IMR-90 (cell line): ENCODE measurements around the gene CFAP126. TPM values are rescaled to one million over a fixed set of nuclear protein-coding genes. Genes with fewer than 3 reads are reported as not detected.

Source experiments
- ATAC-seq: fragments of 200-7000 bp; cut with Tn5 transposase; 2 replicates; pipeline ENCODE4 v1.9.1; 2020; ENCODE audit warnings: low read depth, mild to moderate bottlenecking, moderate library complexity
- BruUV-seq: library from RNA; stranded (reverse); fragments of 400-500 nt; replicated peaks from 2 replicates; lab custom pipeline; 2021; lab: Mats Ljungman, UMichigan
- CTCF ChIA-PET: fragments of 300-600 bp; formaldehyde crosslinking; extraction: SDS; loops from one replicate; lab custom pipeline; 2021; ENCODE audit warnings: antibody characterized with exemption; lab: Yijun Ruan, JAX
- POLR2A ChIA-PET: fragments of 300-600 bp; sonication (Branson Sonifier 250); formaldehyde crosslinking; loops from one replicate; lab custom pipeline; 2022; ENCODE audit warnings: antibody characterized with exemption; ENCODE audit not compliant: unreplicated experiment; lab: Charles Lee
- DNase-seq: peaks from one replicate; pipeline ENCODE4 v3.0.0; 2013
- H2AFZ ChIP-seq: replicated peaks from 2 replicates; pipeline ENCODE3; 2013; ENCODE audit warnings: low read length, mild to moderate bottlenecking; ENCODE audit not compliant: poor library complexity
- H2AK5ac ChIP-seq: 2 replicates; pipeline ENCODE4 v1.6.1; 2013; ENCODE audit warnings: low read depth, low read length, inconsistent platforms
- H2AK9ac ChIP-seq: replicated peaks from 2 replicates; pipeline ENCODE3; 2013; ENCODE audit warnings: mild to moderate bottlenecking, low read depth, low read length, moderate library complexity; ENCODE audit not compliant: poor library complexity
- H2BK120ac ChIP-seq: 2 replicates; pipeline ENCODE4 v1.6.1; 2013; ENCODE audit warnings: low read depth, low read length, inconsistent platforms
- H2BK15ac ChIP-seq: 3 replicates; pipeline ENCODE4 v1.6.1; 2013; ENCODE audit warnings: low read depth, low read length, inconsistent platforms
- H2BK20ac ChIP-seq: 2 replicates; pipeline ENCODE4 v1.6.1; 2013; ENCODE audit warnings: low read depth, mild to moderate bottlenecking, inconsistent platforms, low read length, moderate library complexity
- H2BK5ac ChIP-seq: 2 replicates; pipeline ENCODE4 v1.6.1; 2013; ENCODE audit warnings: mild to moderate bottlenecking, low read depth, low read length, inconsistent platforms; ENCODE audit not compliant: poor library complexity, severe bottlenecking
- H3K14ac ChIP-seq: replicated peaks from 2 replicates; pipeline ENCODE4 v1.6.1; 2013; ENCODE audit warnings: low read depth, low read length, inconsistent platforms
- H3K18ac ChIP-seq: 2 replicates; pipeline ENCODE4 v1.6.1; 2013; ENCODE audit warnings: low read depth, low read length, control low read depth
- H3K23ac ChIP-seq: 2 replicates; pipeline ENCODE4 v1.6.1; 2013; ENCODE audit warnings: low read depth, low read length, inconsistent platforms
- H3K27ac ChIP-seq: 2 replicates; pipeline ENCODE4 v1.5.1; 2013; ENCODE audit warnings: mild to moderate bottlenecking, control low read depth, low read length; ENCODE audit not compliant: insufficient read depth
- H3K27me3 ChIP-seq: 2 replicates; pipeline ENCODE4 v1.6.1; 2013; ENCODE audit warnings: low read length; ENCODE audit not compliant: control insufficient read depth, insufficient read depth
- H3K36me3 ChIP-seq: 2 replicates; pipeline ENCODE4 v1.6.1; 2013; ENCODE audit warnings: low read length, mixed read lengths; ENCODE audit not compliant: control insufficient read depth, insufficient read depth
- H3K4ac ChIP-seq: 2 replicates; pipeline ENCODE4 v1.6.1; 2013; ENCODE audit warnings: low read depth, low read length, inconsistent platforms
- H3K4me1 ChIP-seq: 2 replicates; pipeline ENCODE4 v1.6.1; 2013; ENCODE audit warnings: low read length, mixed read lengths; ENCODE audit not compliant: control insufficient read depth, insufficient read depth
- H3K4me2 ChIP-seq: 2 replicates; pipeline ENCODE4 v1.6.1; 2013; ENCODE audit warnings: low read depth, mild to moderate bottlenecking, control low read depth, low read length, moderate library complexity
- H3K4me3 ChIP-seq: 2 replicates; pipeline ENCODE4 v1.5.1; 2013; ENCODE audit warnings: low read depth, mild to moderate bottlenecking, control low read depth, low read length, moderate library complexity; ENCODE audit not compliant: insufficient read depth
- H3K56ac ChIP-seq: 2 replicates; pipeline ENCODE4 v1.6.1; 2013; ENCODE audit warnings: low read length, inconsistent platforms; ENCODE audit not compliant: insufficient read depth; ENCODE audit errors: extremely low read depth
- H3K79me1 ChIP-seq, 2 experiments: 2 replicates each; pipeline ENCODE4 v1.6.1; 2013; ENCODE audit warnings: low read length in 2 of 2, inconsistent platforms in 1 of 2, low read depth in 1 of 2
- H3K9ac ChIP-seq: 2 replicates; pipeline ENCODE4 v1.6.1; 2013; ENCODE audit warnings: low read depth, low read length, control low read depth
- H3K9me1 ChIP-seq: 2 replicates; pipeline ENCODE4 v1.6.1; 2013; ENCODE audit warnings: low read length, inconsistent platforms; ENCODE audit not compliant: insufficient read depth
- H3K9me3 ChIP-seq: 2 replicates; pipeline ENCODE4 v1.6.1; 2013; ENCODE audit warnings: low read length; ENCODE audit not compliant: control insufficient read depth, insufficient read depth
- H4K20me1 ChIP-seq: 2 replicates; pipeline ENCODE4 v1.6.1; 2013; ENCODE audit warnings: low read length, inconsistent platforms; ENCODE audit not compliant: insufficient read depth
- H4K5ac ChIP-seq: 2 replicates; pipeline ENCODE4 v1.6.1; 2013; ENCODE audit warnings: mild to moderate bottlenecking, low read depth, low read length, control low read depth
- H4K8ac ChIP-seq, 2 experiments: 2 replicates each; pipeline ENCODE4 v1.6.1; 2013; ENCODE audit warnings: low read depth in 2 of 2, low read length in 2 of 2, control low read depth in 1 of 2, inconsistent platforms in 1 of 2
- H4K91ac ChIP-seq: 2 replicates; pipeline ENCODE4 v1.6.1; 2013; ENCODE audit warnings: low read depth, low read length, inconsistent platforms; ENCODE audit not compliant: insufficient read depth
- MAZ ChIP-seq: IDR thresholded peaks from 2 replicates; pipeline ENCODE4 v1.6.1; 2012; ENCODE audit warnings: low read depth, mild to moderate bottlenecking, low read length, improper control_type of control experiment, moderate library complexity, borderline replicate concordance
- WGBS, 2 experiments: methylation state at CpG; one replicate each; pipeline versions ENCODE4 v1.1.5 to v1.1.7; 2013; ENCODE audit warnings: missing lambda C conversion rate in 2 of 2; ENCODE audit not compliant: insufficient read length in 1 of 2; ENCODE audit errors: extremely low coverage in 2 of 2; 5-methylcytosine and 5-hydroxymethylcytosine counted together
- dilution Hi-C: fragments of 300-500 bp; cut with HindIII; formaldehyde crosslinking; loops from one replicate; pipeline ENCODE4 v1.14.3; 2018; ENCODE audit warnings: low sequenced_read_pairs; ENCODE audit not compliant: unreplicated experiment
- in situ Hi-C: fragments of 300-500 bp; cut with MboI; formaldehyde crosslinking; loops from 3 replicates; pipeline ENCODE4 v1.14.3; 2019; ENCODE audit warnings: low sequenced_read_pairs, inconsistent platforms, mixed read lengths
- intact Hi-C: fragments of 100-400 bp; cut with micrococcal nuclease; formaldehyde crosslinking; loops from 2 replicates; pipeline ENCODE4 v1.10.0; 2022
- polyA plus RNA-seq, 3 experiments: library from polyadenylated mRNA; depleted of rRNA; stranded (reverse); fragments of >200 nt; gene quantifications; 2 replicates each; pipeline ENCODE4 v1.2.3, GENCODE V29; 2012; ENCODE audit warnings: low replicate concordance in 1 of 3
- total RNA-seq: library from RNA; depleted of rRNA; stranded (reverse); fragments of >200 nt; gene quantifications from 2 replicates; pipeline ENCODE4 v1.2.3, GENCODE V29; 2012

CFAP126 gene
- total and polyA plus RNA-seq, 2 of the 4 experiments (the other 2 are of a cell fraction): not detected

GRCh38 chr1:161378014-161378413 lies 10.3 kb upstream of the CFAP126 start:
- no peak overlapping the region for H2AK9ac ChIP-seq
- DNase-seq (no peak), ATAC-seq (no peak)
- no peak overlapping the region for H3K14ac ChIP-seq
- H2BK120ac ChIP-seq: no peak overlapping the region
- H2AK5ac ChIP-seq: no peak overlapping the region
- H3K9me3 ChIP-seq: no peaks in the 10 kb centered on the region
- H3K9me1 ChIP-seq: no peaks in the 10 kb centered on the region
- dilution Hi-C loops (no loop called here), in situ Hi-C loops (no loop called here), intact Hi-C loops (no loop called here)
- no peak overlapping the region for H2AFZ ChIP-seq
- no peak overlapping the region for H3K56ac ChIP-seq
- no peak overlapping the region for H4K91ac ChIP-seq
- H4K8ac ChIP-seq: no peak overlapping the region
- H4K5ac ChIP-seq: no peak overlapping the region
- no peak overlapping the region for H3K4me2 ChIP-seq
- H3K9ac ChIP-seq: no peak overlapping the region
- BruUV-seq: no TSS peak
- H3K23ac ChIP-seq: no peak overlapping the region
- ChIA-PET CTCF (no interaction called here), POLR2A (no interaction called here)
- H2BK20ac ChIP-seq: no peak overlapping the region
- no peak overlapping the region for H3K18ac ChIP-seq
- H2BK15ac ChIP-seq: no peak overlapping the region
- H3K4me3 ChIP-seq: no peak overlapping the region
- H3K36me3 ChIP-seq: no peaks in the 10 kb centered on the region
- H2BK5ac ChIP-seq: no peak overlapping the region
- no peak for TF ChIP-seq MAZ
- no peaks in the 10 kb centered on the region for H3K79me1 ChIP-seq
- H4K20me1 ChIP-seq: no peaks in the 10 kb centered on the region
- H3K27me3 ChIP-seq: no peaks in the 10 kb centered on the region
- no peak overlapping the region for H3K4ac ChIP-seq
- H3K4me1 ChIP-seq: no peaks in the 10 kb centered on the region
- WGBS, 2 experiments: no CpG with 5 or more reads among the region's 5 CpGs
- H3K27ac ChIP-seq: no peak overlapping the region
